K562 treated with DMSO at 1 percent for 12 hours (cell line): Measurements from ENCODE around the gene FAM89A. TPM values are rescaled to one million over a fixed set of nuclear protein-coding genes. Genes with fewer than 3 reads are reported as not detected.

ENCODE experiments used
- total RNA-seq: library from RNA; unstranded; fragments of 300-600 nt; gene quantifications from 2 replicates; pipeline ENCODE4 v1.2.3, GENCODE V29; 2022; ENCODE audit not compliant: insufficient read depth

The FAM89A gene
- total RNA-seq, result 73.4 and 74.4 TPM in 2 replicates

DNA sequence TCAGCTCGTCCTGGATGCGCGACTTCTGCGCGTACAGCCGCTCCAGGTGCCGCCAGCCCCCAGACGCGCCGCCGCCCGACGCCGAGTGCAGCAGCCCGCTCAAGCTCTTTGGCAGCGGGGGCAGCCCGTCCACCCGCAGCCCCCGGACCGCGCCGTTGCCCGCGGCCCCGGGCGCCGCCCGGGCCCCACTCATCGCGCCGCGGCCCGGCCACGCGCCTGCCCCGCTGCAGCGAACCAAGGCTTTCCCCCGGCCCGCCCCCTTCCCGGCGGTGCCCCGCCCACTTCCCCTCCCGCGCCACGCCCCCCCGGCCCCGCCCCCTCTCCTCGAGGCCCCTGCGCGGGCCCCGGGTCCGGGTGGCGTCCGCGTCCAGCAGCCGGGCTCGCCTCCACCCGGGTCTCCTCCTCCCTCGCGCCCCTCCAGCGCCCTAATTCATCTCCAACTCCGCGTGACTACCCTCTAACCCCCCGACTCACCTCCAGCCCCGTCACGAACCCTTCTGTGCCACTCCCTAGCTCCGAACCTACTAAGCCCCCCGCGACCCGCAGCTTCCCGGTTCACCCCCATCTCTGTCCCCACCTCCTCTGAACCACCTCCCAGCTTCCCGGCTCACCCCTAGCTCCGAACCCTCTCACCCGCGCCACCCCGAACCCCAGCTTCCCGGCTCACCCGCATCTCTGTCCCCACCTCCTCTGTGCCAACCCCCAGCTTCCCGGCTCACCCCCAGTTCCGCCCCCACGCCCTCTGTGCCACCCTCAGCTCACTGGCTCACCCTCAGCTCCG lies at the start of gene FAM89A:
Gene FAM89A (minus strand): TSS at position 236 of the 781 bp plus-strand sequence. CDS start 43 bp downstream, at position 193.

GRCh38 chr1:230978491-230979388 lies 61.3 kb downstream of the FAM89A start, which contains the start of the genes ARV1 and TTC13:
ARV1 (plus strand) TSS chr1:230979094; CDS start chr1:230979106, 12 bp downstream.
TTC13 (minus strand) TSS chr1:230978861; CDS start chr1:230978830, 31 bp downstream.

Other genes starting within 250 kb of the FAM89A start
- gene C1orf198, start 171.7 kb downstream of the FAM89A start, total RNA-seq, result 2.7 and 7.9 TPM in 2 replicates
- 3.4 and 16.5 TPM in 2 replicates for gene TTC13, start 61.4 kb downstream of the FAM89A start, total RNA-seq
- gene ARV1, start 61.2 kb downstream of the FAM89A start, total RNA-seq, result 42.3 and 68.9 TPM in 2 replicates
- 0.28 and 0.83 TPM in 2 replicates for gene TRIM67, start 121.8 kb upstream of the FAM89A start, total RNA-seq
- gene GNPAT, start 201.0 kb upstream of the FAM89A start, total RNA-seq, result 35.7 and 61.9 TPM in 2 replicates